ENCODE results near the gene STIM1.

- TF ChIP-seq CTCF (conservative IDR thresholded peaks at IDR 0.05) (no peak), EZH2 (IDR thresholded peaks at IDR 0.05; ENCODE audit: low read depth) (no peak)
These were observed 12.0 kb downstream of the STIM1 start for GRCh38 chr11:3867209-3868091.
